Esophagus squamous epithelium (tissue), 5 donors: ENCODE measurements around the gene PRPS2. TPM values are rescaled to one million over a fixed set of nuclear protein-coding genes. Genes with fewer than 3 reads are reported as not detected.

Experiments used
- DNase-seq: peaks from one replicate; lab custom pipeline; 2025; lab: John Stamatoyannopoulos, UW
- H3K27ac ChIP-seq, 4 donors: fragments of 200-600 bp; sonication (generic); one replicate each; pipeline ENCODE4 v1.5.1; 2016 to 2019; ENCODE audit warnings: mild to moderate bottlenecking in 1 of 4
- H3K27me3 ChIP-seq, 4 donors: fragments of 200-600 bp; sonication (generic); 1 replicate in 3 of 4; 2 replicates in 1 of 4; pipeline versions ENCODE4 v1.5.1 to v1.6.0; 2017 to 2021; ENCODE audit warnings: antibody characterized with exemption in 1 of 4
- H3K36me3 ChIP-seq, 3 donors: fragments of 200-600 bp; sonication (generic); one replicate each; pipeline ENCODE4 v1.5.1; 2016 to 2019
- H3K4me1 ChIP-seq, 3 donors: fragments of 200-600 bp; sonication (generic); one replicate each; pipeline ENCODE4 v1.5.1; 2017 to 2019
- H3K4me3 ChIP-seq, 4 donors: fragments of 200-600 bp; sonication (generic); 1 replicate in 3 of 4; 2 replicates in 1 of 4; pipeline ENCODE4 v1.5.1; 2016 to 2019; ENCODE audit warnings: mild to moderate bottlenecking in 2 of 4, moderate library complexity in 1 of 4
- H3K9me3 ChIP-seq, 3 donors: fragments of 200-600 bp; sonication (generic); one replicate each; pipeline ENCODE4 v1.5.1; 2016 to 2019
- CTCF ChIP-seq, 6 experiments: fragments of 450-650 bp in 4 of 6; fragments of 200-600 bp in 2 of 6; sonication (generic) in 2 of 6; IDR thresholded peaks; one replicate each; pipeline ENCODE4 v1.5.1; 2016 to 2019; ENCODE audit warnings: antibody characterized with exemption in 6 of 6, mild to moderate bottlenecking in 4 of 6, moderate library complexity in 4 of 6
- POLR2A ChIP-seq, 4 donors: fragments of 450-650 bp; IDR thresholded peaks; one replicate each; pipeline ENCODE4 v1.6.1; 2017; ENCODE audit warnings: antibody characterized with exemption in 4 of 4, mild to moderate bottlenecking in 4 of 4, moderate library complexity in 3 of 4
- WGBS, 2 donors: methylation state at CpG; one replicate each; pipeline ENCODE4 v1.1.5; 2018; 5-methylcytosine and 5-hydroxymethylcytosine counted together
- intact Hi-C: fragments of 100-400 bp; cut with DNase I; formaldehyde crosslinking; loops from one replicate; pipeline ENCODE4 v1.15.0; 2022
- total RNA-seq, 4 donors: library from RNA; depleted of rRNA; stranded (reverse); fragments of >200 nt; gene quantifications; one replicate each; pipeline ENCODE4 v1.1.0, GENCODE V29; 2016
- donor health status: DM: yes; HTN: yes; CAD: no.

PRPS2 gene
- total RNA-seq, 4 donors from 2014 or later = 19.4 to 43.2 (median 25.3) TPM

- H3K27me3 ChIP-seq = no peaks in the 10 kb centered on the region
- no peaks in the 10 kb centered on the region for H3K36me3 ChIP-seq
- peaks cover 0 to 5% (median 0%) of the 10 kb centered on the region in 3 donors for H3K4me1 ChIP-seq
- no peak for DNase-seq
- intact Hi-C loops = no loop called here
- H3K4me3 ChIP-seq = no peak overlapping the region
- H3K27ac ChIP-seq = no peak overlapping the region
- no peaks in the 10 kb centered on the region for H3K9me3 ChIP-seq
- 63 to 85% methylated on average over 2 to 3 of the region's 3 CpGs for WGBS, 2 donors
- no peak for TF ChIP-seq CTCF (IDR thresholded peaks at IDR 0.05)
- no peak for TF ChIP-seq POLR2A (IDR thresholded peaks at IDR 0.05)
Observed at GRCh38 chrX:12792711-12793110, 1.5 kb downstream of the PRPS2 start.

GRCh38 chrX:12794654-12795053 is 3.4 kb downstream of the PRPS2 start:
- no peak overlapping the region for H3K27ac ChIP-seq
- WGBS, 2 donors = 89 to 90% methylated on average over 4 to 6 of the region's 6 CpGs
- intact Hi-C loops = no loop called here

GRCh38 chrX:12798601-12799000 is 7.4 kb downstream of the PRPS2 start:
- no peak overlapping the region for H3K27ac ChIP-seq
- no peaks in the 10 kb centered on the region for H3K4me1 ChIP-seq
- 85 to 100% methylated on average over 1 to 3 of the region's 3 CpGs for WGBS, 2 donors
- H3K36me3 ChIP-seq = peaks cover 0 to 28% (median 0%) of the 10 kb centered on the region in 3 donors
- intact Hi-C loops = no loop called here
- no peaks in the 10 kb centered on the region for H3K27me3 ChIP-seq
- H3K9me3 ChIP-seq = no peaks in the 10 kb centered on the region
- no peak overlapping the region for H3K4me3 ChIP-seq
- DNase-seq = no peak
- TF ChIP-seq CTCF (IDR thresholded peaks at IDR 0.05) (no peak), POLR2A (IDR thresholded peaks at IDR 0.05) (no peak)

More at GRCh38 chrX:12794654-12795053, 3.4 kb downstream of the PRPS2 start:
- H3K9me3 ChIP-seq = no peaks in the 10 kb centered on the region
- H3K4me3 ChIP-seq = no peak overlapping the region
- DNase-seq = no peak
- TF ChIP-seq POLR2A (IDR thresholded peaks at IDR 0.05) (no peak), CTCF (IDR thresholded peaks at IDR 0.05) (no peak)
- H3K27me3 ChIP-seq = no peaks in the 10 kb centered on the region
- peaks cover 0 to 10% (median 0%) of the 10 kb centered on the region in 3 donors for H3K36me3 ChIP-seq
- H3K4me1 ChIP-seq = peaks cover 0 to 5% (median 0%) of the 10 kb centered on the region in 3 donors

GRCh38 chrX:12799118-12799517 is 7.9 kb downstream of the PRPS2 start:
- TF ChIP-seq CTCF (IDR thresholded peaks at IDR 0.05) = no peak
- TF ChIP-seq POLR2A (IDR thresholded peaks at IDR 0.05) = no peak
- Histone ChIP-seq H3K9me3 (no peaks in the 10 kb centered on the region), H3K4me3 (no peak overlapping the region), H3K4me1 (no peaks in the 10 kb centered on the region), H3K27me3 (no peaks in the 10 kb centered on the region), H3K36me3 (peaks cover 0 to 33% (median 0%) of the 10 kb centered on the region in 3 donors), H3K27ac (no peak overlapping the region)
- intact Hi-C loops = no loop called here
- no peak for DNase-seq
- 76 to 88% methylated on average over 8 to 12 of the region's 13 CpGs for WGBS, 2 donors

GRCh38 chrX:12802741-12803140 is 11.5 kb downstream of the PRPS2 start:
- H3K4me3 ChIP-seq = no peak overlapping the region
- no peak overlapping the region for H3K27ac ChIP-seq
- intact Hi-C loops = no loop called here
- no peak for DNase-seq
- WGBS, 2 donors = 55 to 76% methylated on average over 4 to 5 of the region's 5 CpGs
- H3K36me3 ChIP-seq = peaks cover 0 to 36% (median 0%) of the 10 kb centered on the region in 3 donors
- no peaks in the 10 kb centered on the region for H3K27me3 ChIP-seq
- no peaks in the 10 kb centered on the region for H3K4me1 ChIP-seq
- H3K9me3 ChIP-seq = no peaks in the 10 kb centered on the region
- TF ChIP-seq CTCF (IDR thresholded peaks at IDR 0.05) = no peak
- no peak for TF ChIP-seq POLR2A (IDR thresholded peaks at IDR 0.05)
